Right lobe of liver (tissue), 6 donors: ENCODE results near the gene E2F6. TPM values are rescaled to one million over a fixed set of nuclear protein-coding genes. Genes with fewer than 3 reads are reported as not detected.

ENCODE experiments used
- ATAC-seq, 4 donors: fragments of 200-7000 bp; cut with Tn5 transposase; one replicate each; pipeline ENCODE4 v1.9.1; 2020; ENCODE audit warnings: mild to moderate bottlenecking in 4 of 4, moderate library complexity in 4 of 4
- DNase-seq, 3 donors: peaks; one replicate each; pipeline ENCODE4 v3.0.0-alpha.2; 2020
- H3K27ac ChIP-seq, 3 donors: fragments of 200-600 bp; one replicate each; pipeline ENCODE4 v1.8.0; 2022
- H3K27me3 ChIP-seq, 2 donors: fragments of 200-600 bp; one replicate each; pipeline ENCODE4 v1.8.0; 2022
- H3K36me3 ChIP-seq, 4 donors: fragments of 200-600 bp; sonication (generic) in 1 of 4; one replicate each; pipeline versions ENCODE4 v1.5.1 to v1.8.0; 2017 to 2022; ENCODE audit warnings: control low read depth in 1 of 4
- H3K4me1 ChIP-seq, 4 donors: fragments of 200-600 bp; sonication (generic) in 1 of 4; one replicate each; pipeline versions ENCODE4 v1.5.1 to v1.8.0; 2017 to 2022; ENCODE audit warnings: control low read depth in 1 of 4
- H3K4me3 ChIP-seq, 3 donors: fragments of 200-600 bp; one replicate each; pipeline ENCODE4 v1.8.0; 2022
- H3K9me3 ChIP-seq, 4 donors: fragments of 200-600 bp; sonication (generic) in 1 of 4; one replicate each; pipeline versions ENCODE4 v1.5.1 to v1.8.0; 2017 to 2022; ENCODE audit warnings: control low read depth in 1 of 4
- CTCF ChIP-seq, 4 donors: fragments of 200-600 bp in 3 of 4; fragments of 450-650 bp in 1 of 4; IDR thresholded peaks; one replicate each; pipeline versions ENCODE4 v1.5.1 to v1.8.0; 2016 to 2022; ENCODE audit warnings: antibody characterized with exemption in 4 of 4, mild to moderate bottlenecking in 2 of 4
- POLR2A ChIP-seq: fragments of 450-650 bp; IDR thresholded peaks from one replicate; pipeline ENCODE4 v1.6.1; 2017; ENCODE audit warnings: antibody characterized with exemption, mild to moderate bottlenecking
- WGBS: methylation state at CpG from one replicate; pipeline ENCODE4 v1.1.6; 2018; ENCODE audit warnings: low coverage, low lambda C conversion rate; ENCODE audit not compliant: insufficient coverage; ENCODE audit errors: missing lambda C conversion rate; 5-methylcytosine and 5-hydroxymethylcytosine counted together
- intact Hi-C, 2 donors: fragments of 100-400 bp; cut with DNase I; formaldehyde crosslinking; loops; one replicate each; pipeline versions ENCODE4 v1.11.2 to v1.14.1; 2022
- total RNA-seq, 6 experiments: library from RNA; depleted of rRNA in 2 of 6; stranded (reverse); fragments of >200 nt in 2 of 6; fragmentation: NEBNext Ultra II Directional in 3 of 6; extraction: Animal tissue kit (Norgen Biotek cat#: 25700) in 3 of 6; gene quantifications; one replicate each; pipeline versions ENCODE4 v1.1.0 to v1.2.4, GENCODE V29; 2016 to 2023
- donor health status: DM: no; HTN: yes; CAD: no.
- donor health status: DM: no; HTN: no; CAD: no.
- donor health status: DM: no; HTN: no; CAD: no.
- donor health status: DM: no; HTN: yes; CAD: no.
- donor health status: DM: no; HTN: yes; CAD: no.

Gene E2F6
- total RNA-seq, 6 experiments from 2014 or later: 4.4 to 9.9 (median 5.8) TPM

GRCh38 chr2:11454824-11455223, 11.1 kb downstream of the E2F6 start:
- no peaks in the 10 kb centered on the region for H3K9me3 ChIP-seq
- no peak for DNase-seq
- 81% methylated on average over 6 of the region's 6 CpGs for WGBS
- H3K27me3 ChIP-seq: no peaks in the 10 kb centered on the region
- intact Hi-C loops: no loop called here
- no peak for ATAC-seq
- TF ChIP-seq CTCF (IDR thresholded peaks at IDR 0.05) (no peak), POLR2A (no peak)
- no peak overlapping the region for H3K27ac ChIP-seq
- H3K36me3 ChIP-seq: peaks cover 0 to 37% (median 5%) of the 10 kb centered on the region in 4 donors
- H3K4me3 ChIP-seq: no peak overlapping the region
- H3K4me1 ChIP-seq: no peaks in the 10 kb centered on the region

GRCh38 chr2:11450791-11451190, 15.2 kb downstream of the E2F6 start:
- no peaks in the 10 kb centered on the region for H3K27me3 ChIP-seq
- H3K36me3 ChIP-seq: peaks cover 0 to 66% (median 10%) of the 10 kb centered on the region in 4 donors
- intact Hi-C loops: no loop called here

GRCh38 chr2:11446733-11447248, 19.2 kb downstream of the E2F6 start:
- H3K27me3 ChIP-seq: no peaks in the 10 kb centered on the region
- ATAC-seq (peak; percentile 75 to 82 (median 78)), DNase-seq (peak in 1 of 3 donors; percentile 49)
- 58% methylated on average over 9 of the region's 14 CpGs for WGBS
- no peak overlapping the region for H3K4me3 ChIP-seq
- no peak for TF ChIP-seq POLR2A
- peak; percentile 59 to 80 (median 73) for TF ChIP-seq CTCF (IDR thresholded peaks at IDR 0.05)
- H3K27ac ChIP-seq: no peak overlapping the region
- no peaks in the 10 kb centered on the region for H3K4me1 ChIP-seq
- intact Hi-C loops: no loop called here
- no peaks in the 10 kb centered on the region for H3K9me3 ChIP-seq
- H3K36me3 ChIP-seq: peaks cover 0 to 60% (median 10%) of the 10 kb centered on the region in 4 donors

More at GRCh38 chr2:11450791-11451190, 15.2 kb downstream of the E2F6 start:
- DNase-seq (no peak), ATAC-seq (no peak)
- H3K9me3 ChIP-seq: no peaks in the 10 kb centered on the region
- 90% methylated on average over 2 of the region's 2 CpGs for WGBS
- no peak overlapping the region for H3K4me3 ChIP-seq
- no peak overlapping the region for H3K27ac ChIP-seq
- TF ChIP-seq CTCF (IDR thresholded peaks at IDR 0.05) (no peak), POLR2A (no peak)
- H3K4me1 ChIP-seq: no peaks in the 10 kb centered on the region

GRCh38 chr2:11444737-11445136, 21.2 kb downstream of the E2F6 start:
- intact Hi-C loops: no loop called here
- WGBS: 91% methylated on average over 4 of the region's 4 CpGs
- Histone ChIP-seq H3K27ac (no peak overlapping the region), H3K36me3 (peaks cover 0 to 39% (median 4%) of the 10 kb centered on the region in 4 donors), H3K27me3 (no peaks in the 10 kb centered on the region), H3K4me1 (no peaks in the 10 kb centered on the region), H3K4me3 (no peak overlapping the region), H3K9me3 (no peaks in the 10 kb centered on the region)
- TF ChIP-seq CTCF (IDR thresholded peaks at IDR 0.05) (no peak), POLR2A (no peak)
- DNase-seq (no peak), ATAC-seq (no peak)
